HG03575 (cell line): ENCODE data around the gene P2RY13.

Source experiments
- ATAC-seq: cut with Tn5 transposase; IDR thresholded peaks from one replicate; pipeline ENCODE4 v1.9.1; 2021; ENCODE audit not compliant: unreplicated experiment, insufficient number of reproducible peaks, low FRiP score; ENCODE audit errors: extremely low read depth

The P2RY13 gene

GRCh38 chr3:151303751-151304150 is 25.6 kb downstream of the P2RY13 start:
- no peak for ATAC-seq

- ATAC-seq = no peak
These were observed 27.6 kb downstream of the P2RY13 start for GRCh38 chr3:151301787-151302186.

DNA sequence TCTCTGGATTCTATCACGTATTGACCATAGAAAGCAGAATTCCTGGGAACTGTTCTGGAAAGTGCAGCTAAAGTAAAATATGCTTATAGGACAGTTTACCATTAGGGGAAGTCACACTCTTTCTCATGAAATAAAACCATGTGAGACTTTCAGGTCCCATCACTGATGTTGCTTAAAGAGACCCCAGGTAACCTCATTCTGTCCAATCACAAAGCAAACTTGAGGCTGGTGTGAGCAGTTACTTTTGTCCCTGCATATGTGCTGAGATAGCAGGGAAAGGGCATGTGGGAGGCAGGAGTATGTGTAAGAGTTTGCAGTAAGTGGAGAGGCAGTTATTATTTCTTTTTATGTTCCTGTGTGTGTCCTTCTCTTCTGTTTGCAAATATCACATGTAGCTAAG is 28.8 kb downstream of the P2RY13 start:
- no peak for ATAC-seq

DNA sequence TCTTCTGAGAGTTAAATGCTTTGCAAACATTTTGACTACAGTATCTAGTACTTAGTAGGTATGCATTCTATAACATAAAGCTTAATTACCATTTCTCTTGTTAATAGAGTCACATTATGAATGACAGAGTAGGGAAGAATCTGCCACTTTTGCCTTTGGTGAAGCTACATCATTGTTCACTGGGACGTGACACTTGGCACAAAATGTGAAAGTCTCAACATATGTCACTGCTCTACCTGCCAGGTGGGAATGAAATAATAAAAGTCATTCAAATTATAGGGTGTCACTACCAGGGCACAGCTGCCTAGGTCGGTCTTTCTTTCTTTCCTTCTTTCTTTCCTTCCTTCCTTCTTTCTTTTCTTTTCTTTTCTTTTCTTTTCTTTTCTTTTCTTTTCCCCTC is 30.3 kb downstream of the P2RY13 start:
- no peak for ATAC-seq

DNA sequence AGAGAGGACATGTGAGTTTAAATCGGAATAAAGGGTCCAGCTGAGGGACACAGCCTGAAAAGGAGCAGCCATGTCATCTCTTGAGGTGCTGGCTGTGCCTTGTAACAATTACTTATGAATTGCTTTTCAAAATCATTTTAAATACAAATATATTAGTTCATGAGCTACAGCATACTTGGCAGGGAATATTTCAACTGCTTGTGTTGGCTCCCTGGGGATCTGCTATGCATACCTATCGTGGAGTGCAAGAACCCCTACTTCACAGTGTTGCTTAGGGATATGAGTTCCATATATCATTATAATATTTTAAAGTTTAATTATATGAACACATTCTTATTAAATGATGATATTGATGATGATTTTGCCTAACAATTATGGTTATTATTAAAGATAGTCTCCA is 31.9 kb downstream of the P2RY13 start:
- ATAC-seq = no peak

DNA sequence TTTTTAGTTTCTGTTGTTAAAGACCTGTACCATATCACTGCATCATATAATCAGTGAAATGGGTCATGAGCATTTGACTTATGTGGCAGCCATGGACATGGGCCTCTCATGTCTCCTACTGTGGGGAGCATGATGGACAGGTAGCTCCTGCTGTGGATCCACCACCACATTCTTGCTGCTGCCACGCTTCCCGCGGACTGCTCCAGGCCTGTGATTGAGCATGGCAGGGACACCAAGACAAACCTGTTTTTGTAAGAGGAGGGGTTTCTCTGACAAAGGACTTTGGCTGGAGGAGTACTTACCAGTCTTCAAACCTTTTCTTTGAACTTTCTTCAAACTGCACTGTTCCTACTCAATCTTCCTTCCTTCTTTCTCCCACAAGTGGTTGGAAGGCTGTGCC is 33.1 kb downstream of the P2RY13 start:
- ATAC-seq = no peak

GRCh38 chr3:151293127-151293526 is 36.2 kb downstream of the P2RY13 start:
- no peak for ATAC-seq

- ATAC-seq = no peak
These were observed 38.7 kb downstream of the P2RY13 start for GRCh38 chr3:151290673-151291072.

DNA sequence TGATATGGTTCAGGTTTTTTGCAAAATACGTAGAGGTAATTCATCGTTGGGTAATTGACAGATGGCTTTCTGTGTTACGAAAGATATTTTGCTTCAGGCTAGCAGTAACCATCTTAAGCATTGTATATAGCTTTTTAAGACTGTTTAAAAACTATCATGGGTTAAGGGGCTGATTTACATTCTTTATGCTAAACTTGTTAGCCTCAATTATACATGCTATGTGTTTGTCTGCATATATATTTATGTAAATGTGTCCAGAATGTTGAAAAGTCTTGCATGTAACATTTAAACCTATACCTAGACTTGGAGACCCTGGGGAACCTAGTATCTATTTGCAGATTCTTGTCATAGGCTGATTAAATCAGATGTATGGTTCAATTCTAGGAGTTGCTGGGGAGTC is 39.9 kb downstream of the P2RY13 start:
- ATAC-seq = no peak

DNA sequence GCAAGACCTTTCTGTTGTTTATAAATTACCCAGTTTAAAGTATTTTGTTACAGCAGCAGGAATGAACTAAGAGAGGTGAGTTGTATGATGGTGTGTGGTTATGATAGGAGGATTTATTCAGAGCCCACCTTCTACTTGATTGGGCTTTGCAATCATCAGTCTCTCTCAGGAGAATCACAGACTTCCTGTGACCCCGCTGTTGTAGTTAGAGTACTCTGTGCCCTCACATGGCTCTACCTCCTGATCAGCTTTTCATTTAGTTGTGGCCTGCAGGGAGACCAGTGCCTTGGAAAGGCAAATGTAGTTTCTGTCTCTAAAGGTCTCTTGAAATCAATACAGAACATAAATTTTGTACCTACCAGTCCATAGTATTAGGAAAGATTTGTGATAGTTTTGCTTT is 43.4 kb downstream of the P2RY13 start:
- ATAC-seq = no peak

GRCh38 chr3:151283907-151284461 is 45.4 kb downstream of the P2RY13 start:
- ATAC-seq = no peak

DNA sequence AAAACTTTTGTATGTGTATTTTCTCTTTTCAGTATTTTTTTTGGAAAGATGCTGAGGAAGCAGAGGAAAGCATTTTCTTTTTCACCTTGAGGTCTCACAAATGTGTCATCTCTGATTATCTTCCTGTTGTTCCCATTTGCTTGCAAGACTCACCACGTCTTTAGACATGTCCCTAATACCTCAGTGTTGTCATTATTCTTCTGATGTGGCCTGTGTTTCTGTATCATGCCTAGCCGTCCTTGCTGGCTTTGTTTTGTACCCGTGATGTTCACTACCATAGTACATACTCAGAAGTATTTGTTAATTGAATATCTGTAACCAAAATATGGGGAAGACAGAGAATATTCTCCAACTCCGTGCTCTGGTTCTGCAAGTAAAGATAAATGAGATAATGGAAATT is 46.0 kb downstream of the P2RY13 start:
- ATAC-seq = no peak

- ATAC-seq = no peak
These were observed 46.4 kb downstream of the P2RY13 start for GRCh38 chr3:151282921-151283320.

DNA sequence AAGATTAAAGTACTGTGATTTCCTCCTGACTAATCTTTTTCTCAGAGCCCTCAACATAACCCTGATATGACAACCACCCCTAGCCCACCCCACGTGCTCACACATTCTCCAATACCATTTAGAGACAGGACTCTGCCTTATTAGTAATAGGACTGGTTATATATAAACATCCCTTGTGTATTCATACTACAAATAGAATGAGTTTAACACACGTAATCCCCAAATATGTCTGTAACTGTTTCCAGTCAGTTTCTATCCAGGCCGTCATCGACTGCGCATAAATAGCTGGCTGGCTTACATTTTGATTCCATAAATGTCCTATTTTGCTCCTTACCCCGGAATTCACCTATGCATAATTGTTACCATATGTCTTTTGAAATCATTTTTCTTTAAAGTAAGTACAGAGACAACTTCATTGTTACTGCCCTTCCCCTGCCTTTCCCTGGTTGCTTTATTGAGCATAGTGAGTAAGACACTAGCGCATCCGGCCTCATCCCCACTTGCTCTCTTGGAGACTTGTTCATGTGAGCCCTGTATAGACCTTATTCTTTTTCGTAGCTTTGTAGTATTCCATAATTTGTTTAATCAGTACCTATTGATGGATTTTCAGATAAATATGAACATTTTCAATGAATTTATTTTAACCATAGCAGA is 47.6 kb downstream of the P2RY13 start:
- no peak for ATAC-seq

GRCh38 chr3:151278230-151278629 is 51.1 kb downstream of the P2RY13 start, which contains the start of gene P2RY14:
P2RY14 (minus strand) TSS chr3:151278542; CDS start chr3:151214316, 64,226 bp downstream.
- no peak for ATAC-seq

DNA sequence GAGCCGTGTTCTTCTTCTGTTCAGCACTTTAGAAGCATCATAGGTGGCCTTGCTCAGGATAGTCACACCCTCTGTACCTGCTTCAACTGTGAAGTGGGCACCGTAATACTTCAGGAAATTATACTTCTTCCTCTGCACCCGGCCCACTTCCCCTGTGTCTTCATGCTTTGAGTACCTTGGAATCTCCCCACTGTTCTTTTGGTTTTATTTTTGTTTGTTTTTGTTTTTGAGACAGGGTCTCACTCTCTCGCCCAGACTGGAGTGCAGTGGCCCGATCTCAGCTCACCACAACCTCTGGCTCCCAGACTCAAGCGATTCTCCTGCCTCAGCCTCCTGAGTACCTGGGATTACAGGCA is 52.7 kb downstream of the P2RY13 start:
- ATAC-seq = no peak
